22Rv1 (cell line): ENCODE measurements around the gene PRLH.

Experiments used
- H3K27ac ChIP-seq: fragments of 450-650 bp; 2 replicates; pipeline ENCODE4 v1.5.1; 2017
- ZFX ChIP-seq: fragments of 450-650 bp; IDR thresholded peaks from 2 replicates; pipeline ENCODE4 v1.6.1; 2017; ENCODE audit warnings: antibody characterized with exemption, borderline replicate concordance
- TF ChIP-seq, protein P1 (sequence below): fragments of 450-650 bp; IDR thresholded peaks from 2 replicates; pipeline ENCODE4 v1.5.1; 2017; ENCODE audit warnings: mild to moderate bottlenecking

PRLH gene

DNA sequence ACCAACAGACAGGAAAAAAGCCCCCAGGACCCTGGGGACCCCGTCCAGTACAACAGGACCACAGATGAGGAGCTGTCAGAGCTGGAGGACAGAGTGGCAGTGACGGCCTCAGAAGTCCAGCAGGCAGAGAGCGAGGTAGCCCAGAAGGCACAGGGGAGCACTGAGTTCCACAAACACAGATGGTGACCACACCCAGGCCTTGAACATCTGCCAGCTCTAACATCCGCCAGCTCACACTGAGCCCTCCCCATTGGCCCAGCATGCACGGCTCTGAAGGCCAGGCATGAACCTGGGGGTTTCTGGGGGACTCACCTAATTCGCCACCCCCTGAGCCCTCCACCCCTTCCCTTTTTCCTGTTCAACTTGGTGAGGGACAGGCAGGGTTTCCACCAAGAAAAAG is 25.6 kb upstream of the PRLH start:
- no peak for TF ChIP-seq ZFX
- TF ChIP-seq, protein P1, sequence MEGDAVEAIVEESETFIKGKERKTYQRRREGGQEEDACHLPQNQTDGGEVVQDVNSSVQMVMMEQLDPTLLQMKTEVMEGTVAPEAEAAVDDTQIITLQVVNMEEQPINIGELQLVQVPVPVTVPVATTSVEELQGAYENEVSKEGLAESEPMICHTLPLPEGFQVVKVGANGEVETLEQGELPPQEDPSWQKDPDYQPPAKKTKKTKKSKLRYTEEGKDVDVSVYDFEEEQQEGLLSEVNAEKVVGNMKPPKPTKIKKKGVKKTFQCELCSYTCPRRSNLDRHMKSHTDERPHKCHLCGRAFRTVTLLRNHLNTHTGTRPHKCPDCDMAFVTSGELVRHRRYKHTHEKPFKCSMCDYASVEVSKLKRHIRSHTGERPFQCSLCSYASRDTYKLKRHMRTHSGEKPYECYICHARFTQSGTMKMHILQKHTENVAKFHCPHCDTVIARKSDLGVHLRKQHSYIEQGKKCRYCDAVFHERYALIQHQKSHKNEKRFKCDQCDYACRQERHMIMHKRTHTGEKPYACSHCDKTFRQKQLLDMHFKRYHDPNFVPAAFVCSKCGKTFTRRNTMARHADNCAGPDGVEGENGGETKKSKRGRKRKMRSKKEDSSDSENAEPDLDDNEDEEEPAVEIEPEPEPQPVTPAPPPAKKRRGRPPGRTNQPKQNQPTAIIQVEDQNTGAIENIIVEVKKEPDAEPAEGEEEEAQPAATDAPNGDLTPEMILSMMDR, result no peak

DNA sequence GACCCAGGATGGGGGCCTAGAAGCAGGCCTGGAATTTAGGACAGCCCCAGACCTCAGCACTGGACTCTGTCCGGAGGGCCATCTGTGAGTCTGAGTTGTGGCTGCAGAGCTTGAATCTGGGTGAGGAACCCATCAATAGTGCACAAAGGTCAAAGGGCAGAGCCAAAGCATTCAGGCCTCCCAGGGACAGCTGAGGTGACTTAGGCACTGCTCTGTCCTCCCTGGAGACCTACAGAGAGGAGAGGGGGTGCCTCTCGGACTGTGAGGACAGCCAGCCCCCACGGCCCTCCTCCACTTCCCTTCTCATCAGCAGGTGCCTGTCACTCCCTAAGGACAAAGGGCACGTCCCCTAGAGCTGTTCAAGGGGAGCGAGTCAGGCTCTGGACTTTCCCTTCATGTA is 25.1 kb upstream of the PRLH start:
- H3K27ac ChIP-seq, result no peak overlapping the region
- TF ChIP-seq, protein P1, result no peak
- no peak for TF ChIP-seq ZFX

More for the DNA sequence above, 25.6 kb upstream of the PRLH start:
- no peak overlapping the region for H3K27ac ChIP-seq

DNA sequence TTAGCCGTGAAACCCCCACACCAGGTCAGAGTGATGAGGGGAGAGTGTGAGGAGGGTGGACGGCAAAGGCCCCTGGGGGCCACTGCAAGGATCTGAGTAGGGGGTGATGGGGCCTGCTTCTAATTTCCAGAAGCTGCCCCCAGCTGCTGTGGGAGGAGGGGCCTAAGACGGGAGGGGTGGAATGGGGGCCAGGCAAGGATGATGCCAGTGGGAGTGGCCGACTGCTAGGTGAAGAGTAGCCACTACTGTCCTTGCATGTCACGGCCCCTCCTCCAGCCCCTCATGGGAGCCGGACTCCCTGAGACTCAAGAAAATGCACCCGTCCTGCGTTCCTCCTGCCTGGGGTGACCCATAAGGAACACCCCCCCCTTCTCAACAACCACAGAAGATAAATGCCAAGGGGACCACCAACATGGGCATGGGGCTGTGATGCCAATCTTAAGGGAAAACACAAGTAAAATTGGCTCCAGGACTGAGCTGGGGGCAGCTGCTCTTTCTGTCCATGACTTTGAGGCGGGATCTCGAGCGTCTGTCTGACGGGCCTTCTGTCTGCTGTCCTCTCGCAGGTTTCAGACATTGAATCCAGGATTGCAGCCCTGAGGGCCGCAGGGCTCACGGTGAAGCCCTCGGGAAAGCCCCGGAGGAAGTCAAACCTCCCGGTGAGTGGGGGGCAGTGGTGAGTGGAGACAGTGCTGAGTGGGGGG is 24.2 kb upstream of the PRLH start:
- H3K27ac ChIP-seq, result no peak overlapping the region
- no peak for TF ChIP-seq ZFX
- TF ChIP-seq, protein P1, result no peak

DNA sequence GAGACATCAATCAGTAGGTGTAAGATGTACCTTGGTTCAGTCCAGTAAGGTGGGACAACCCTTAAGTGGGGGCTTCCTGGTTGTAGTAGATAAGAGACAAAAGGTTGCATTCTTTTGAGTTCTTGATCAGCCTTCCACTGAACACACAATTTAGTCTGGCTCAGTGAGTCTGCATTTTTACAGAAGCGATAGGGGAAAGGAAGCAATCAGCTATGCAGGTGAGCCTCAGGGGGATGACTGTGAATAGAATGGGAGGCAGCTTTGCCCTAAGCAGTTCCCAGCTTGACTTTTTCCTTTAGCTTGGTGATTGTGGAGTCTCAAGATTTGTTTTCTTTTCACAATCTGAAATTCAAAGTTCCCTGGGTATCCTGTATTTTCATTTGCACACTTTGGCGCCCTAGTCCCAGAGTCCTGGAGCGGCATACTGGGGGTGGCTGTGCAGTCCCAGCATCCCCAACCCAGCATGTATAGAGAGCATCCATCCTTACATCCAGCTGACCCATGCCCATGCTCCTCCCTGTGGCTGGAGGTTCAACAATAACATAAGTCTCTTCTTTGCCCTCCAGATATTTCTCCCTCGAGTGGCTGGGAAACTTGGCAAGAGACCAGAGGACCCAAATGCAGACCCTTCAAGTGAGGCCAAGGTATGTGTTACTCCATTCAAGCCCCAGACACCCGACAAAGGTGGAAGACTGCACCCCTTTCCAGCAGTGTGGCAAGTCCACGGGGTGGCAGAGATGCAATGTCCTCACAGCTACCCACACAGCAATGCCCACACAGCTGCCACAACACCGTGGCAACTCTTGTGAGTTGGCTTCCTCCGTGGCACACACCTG is 20.1 kb upstream of the PRLH start:
- TF ChIP-seq, protein P1, result no peak

DNA sequence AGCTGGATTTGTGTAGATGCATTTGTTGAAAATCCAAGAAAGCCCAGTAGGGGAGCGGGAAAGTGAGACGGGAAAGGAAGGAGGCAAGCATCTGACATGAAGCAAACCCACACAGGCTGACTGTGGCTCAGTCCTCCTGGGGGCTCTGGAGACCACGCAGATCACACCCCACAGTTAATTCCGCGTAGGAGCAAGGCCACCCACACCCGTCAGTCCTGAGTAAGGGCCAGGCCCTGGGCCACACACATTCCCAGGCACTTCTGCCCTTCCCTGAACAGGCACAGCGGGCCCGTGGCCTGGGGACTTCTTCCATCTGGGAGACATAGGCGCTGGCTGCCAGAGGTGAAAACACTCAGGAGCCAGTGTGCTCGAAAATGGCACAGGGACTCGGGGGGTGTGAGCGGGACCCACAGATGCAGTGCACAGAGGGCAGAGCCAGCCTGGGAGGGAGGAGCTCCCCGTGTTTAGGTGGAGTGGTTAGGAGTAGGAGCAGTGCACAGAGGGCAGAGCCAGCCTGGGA is 19.4 kb upstream of the PRLH start:
- TF ChIP-seq ZFX, result no peak
- TF ChIP-seq, protein P1, result no peak
- 0 out of 2 replicates have a peak overlapping the region, but pooled peaks have one; percentile 23 for H3K27ac ChIP-seq

More for the DNA sequence above, 20.1 kb upstream of the PRLH start:
- H3K27ac ChIP-seq, result peak overlapping the region; percentile 23; the same call in 1 of the 2 replicates

DNA sequence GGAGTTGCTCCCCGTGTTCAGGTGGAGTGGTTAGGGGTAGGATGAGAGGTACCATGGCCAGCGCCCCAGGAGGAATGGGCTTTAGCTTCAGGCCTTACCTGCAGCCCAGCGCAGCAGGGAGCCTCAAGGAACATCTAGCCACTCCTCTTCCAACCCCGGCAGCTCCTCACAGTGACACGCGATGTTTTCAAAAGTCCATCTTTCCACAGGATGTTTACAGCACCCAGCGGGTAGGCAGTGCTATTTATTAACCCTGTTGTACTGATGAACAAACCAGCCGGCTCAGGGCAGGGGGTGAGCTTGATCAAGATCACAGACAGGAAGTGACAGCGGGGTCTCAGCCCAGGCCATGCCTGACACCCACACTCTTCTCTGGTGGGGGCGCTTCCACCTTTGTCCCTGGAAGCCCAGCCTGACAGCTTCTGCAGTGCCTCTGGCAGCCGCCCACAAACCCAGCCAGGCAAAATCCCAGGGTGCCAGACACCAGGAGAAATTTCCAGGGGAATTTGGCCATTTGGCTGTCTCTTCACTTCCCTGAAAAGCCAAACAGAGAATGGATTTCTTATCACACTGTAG is 18.4 kb upstream of the PRLH start:
- peak overlapping the region; percentile 8; the same call in 1 of the 2 replicates for H3K27ac ChIP-seq
- TF ChIP-seq, protein P1, result no peak
- TF ChIP-seq ZFX, result no peak
